ENCODE data around the gene MINK1. TPM values are rescaled to one million over a fixed set of nuclear protein-coding genes. Genes with fewer than 3 reads are reported as not detected.
A peak's percentile ranks its signal among the peaks of the same experiment; 100 is the strongest.

The MINK1 gene
- total and polyA plus RNA-seq, 2 donors: 10.2 to 83.8 TPM

DNA sequence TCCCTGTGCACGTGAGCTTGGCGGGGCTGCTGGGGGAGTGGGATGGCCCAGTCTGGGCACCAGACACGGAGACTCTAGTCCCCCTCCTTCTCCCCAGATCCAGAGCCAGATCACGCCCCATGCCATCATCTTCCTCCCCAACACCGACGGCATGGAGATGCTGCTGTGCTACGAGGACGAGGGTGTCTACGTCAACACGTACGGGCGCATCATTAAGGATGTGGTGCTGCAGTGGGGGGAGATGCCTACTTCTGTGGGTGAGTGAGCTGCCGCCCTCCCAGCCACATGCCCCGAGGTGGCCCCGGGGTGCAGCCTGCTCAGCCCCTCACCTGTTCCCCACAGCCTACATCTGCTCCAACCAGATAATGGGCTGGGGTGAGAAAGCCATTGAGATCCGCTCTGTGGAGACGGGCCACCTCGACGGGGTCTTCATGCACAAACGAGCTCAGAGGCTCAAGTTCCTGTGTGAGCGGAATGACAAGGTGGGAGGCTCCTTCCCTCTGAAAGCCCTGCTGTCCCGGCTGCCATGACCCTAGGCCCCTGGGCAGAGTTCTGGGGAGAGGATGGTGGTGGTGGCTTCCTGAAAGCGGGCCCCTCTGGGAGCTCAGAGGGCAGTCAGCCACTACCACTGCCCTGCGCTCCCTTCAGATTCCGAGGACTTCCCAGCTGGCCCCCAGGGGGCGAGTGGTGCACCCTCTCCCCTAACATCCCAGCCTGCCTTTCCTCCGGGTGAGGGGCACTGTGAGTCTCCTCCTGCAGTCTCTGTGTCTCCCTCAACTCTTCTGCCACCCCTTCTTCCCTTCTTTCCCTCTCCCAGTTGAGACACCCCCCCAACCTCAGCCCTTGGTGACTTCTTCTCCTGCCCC is 63.4 kb downstream of the MINK1 start:
- Histone ChIP-seq H3K4me3 (ENCODE audit: low read length in 2 of 2) (no peak overlapping the region), H3K36me3 (ENCODE audit: control insufficient read depth in 2 of 2, insufficient read depth in 2 of 2, low read length in 1 of 2) (peaks cover 47 to 55% of the 10 kb centered on the region in 2 donors), H3K27me3 (ENCODE audit: control insufficient read depth in 2 of 2, insufficient read depth in 1 of 2, low read length in 1 of 2) (peaks cover 32 to 36% of the 10 kb centered on the region in 2 donors), H3K9me3 (ENCODE audit: control insufficient read depth in 2 of 2, insufficient read depth in 1 of 2, low read length in 1 of 2) (peaks cover 3 to 14% of the 10 kb centered on the region in 2 donors), H3K4me1 (ENCODE audit: control insufficient read depth in 2 of 2, insufficient read depth in 2 of 2, low read length in 2 of 2) (peaks cover 7 to 28% of the 10 kb centered on the region in 2 donors), H3K27ac (ENCODE audit: low read depth in 1 of 2, low read length in 1 of 2) (no peak overlapping the region)
- DNase-seq (ENCODE audit: low read depth in 6 of 9, low spot score in 9 of 9): no peak
- WGBS: 96% methylated on average over 27 of the region's 27 CpGs

- WGBS: 98% methylated on average over 10 of the region's 10 CpGs
- H3K27me3 ChIP-seq (ENCODE audit: control insufficient read depth in 2 of 2, insufficient read depth in 1 of 2, low read length in 1 of 2): peaks cover 37 to 43% of the 10 kb centered on the region in 2 donors
- H3K9me3 ChIP-seq (ENCODE audit: control insufficient read depth in 2 of 2, insufficient read depth in 1 of 2, low read length in 1 of 2): peaks cover 3 to 19% of the 10 kb centered on the region in 2 donors
- peaks cover 41 to 48% of the 10 kb centered on the region in 2 donors for H3K36me3 ChIP-seq (ENCODE audit: control insufficient read depth in 2 of 2, insufficient read depth in 2 of 2, low read length in 1 of 2)
- peaks cover 7 to 34% of the 10 kb centered on the region in 2 donors for H3K4me1 ChIP-seq (ENCODE audit: control insufficient read depth in 2 of 2, insufficient read depth in 2 of 2, low read length in 2 of 2)
- H3K4me3 ChIP-seq (ENCODE audit: low read length in 2 of 2): no peak overlapping the region
- no peak overlapping the region for H3K27ac ChIP-seq (ENCODE audit: low read depth in 1 of 2, low read length in 1 of 2)
- DNase-seq (ENCODE audit: low read depth in 6 of 9, low spot score in 9 of 9): no peak
Observed at GRCh38 chr17:4897198-4897687, 64.1 kb downstream of the MINK1 start.

- H3K4me1 ChIP-seq (ENCODE audit: control insufficient read depth in 2 of 2, insufficient read depth in 2 of 2, low read length in 2 of 2): peaks cover 7 to 39% of the 10 kb centered on the region in 2 donors
- WGBS: 97% methylated on average over 5 of the region's 5 CpGs
Observed at GRCh38 chr17:4897785-4898184, 64.6 kb downstream of the MINK1 start.

GRCh38 chr17:4898351-4898750 is 65.2 kb downstream of the MINK1 start:
- no peak for DNase-seq (ENCODE audit: low read depth in 6 of 9, low spot score in 9 of 9)
- H3K27ac ChIP-seq (ENCODE audit: low read depth in 1 of 2, low read length in 1 of 2): no peak overlapping the region
- H3K4me3 ChIP-seq (ENCODE audit: low read length in 2 of 2): no peak overlapping the region
- WGBS: 97% methylated on average over 8 of the region's 8 CpGs
- H3K4me1 ChIP-seq (ENCODE audit: control insufficient read depth in 2 of 2, insufficient read depth in 2 of 2, low read length in 2 of 2): peaks cover 11 to 45% of the 10 kb centered on the region in 2 donors
- H3K9me3 ChIP-seq (ENCODE audit: control insufficient read depth in 2 of 2, insufficient read depth in 1 of 2, low read length in 1 of 2): peaks cover 3 to 19% of the 10 kb centered on the region in 2 donors
- H3K27me3 ChIP-seq (ENCODE audit: control insufficient read depth in 2 of 2, insufficient read depth in 1 of 2, low read length in 1 of 2): peaks cover 37 to 54% of the 10 kb centered on the region in 2 donors
- peaks cover 31 to 38% of the 10 kb centered on the region in 2 donors for H3K36me3 ChIP-seq (ENCODE audit: control insufficient read depth in 2 of 2, insufficient read depth in 2 of 2, low read length in 1 of 2)

More at GRCh38 chr17:4897785-4898184, 64.6 kb downstream of the MINK1 start:
- no peak for DNase-seq (ENCODE audit: low read depth in 6 of 9, low spot score in 9 of 9)
- Histone ChIP-seq H3K4me3 (ENCODE audit: low read length in 2 of 2) (no peak overlapping the region), H3K27ac (ENCODE audit: low read depth in 1 of 2, low read length in 1 of 2) (no peak overlapping the region), H3K27me3 (ENCODE audit: control insufficient read depth in 2 of 2, insufficient read depth in 1 of 2, low read length in 1 of 2) (peaks cover 37 to 49% of the 10 kb centered on the region in 2 donors), H3K9me3 (ENCODE audit: control insufficient read depth in 2 of 2, insufficient read depth in 1 of 2, low read length in 1 of 2) (peaks cover 3 to 19% of the 10 kb centered on the region in 2 donors), H3K36me3 (ENCODE audit: control insufficient read depth in 2 of 2, insufficient read depth in 2 of 2, low read length in 1 of 2) (peaks cover 36 to 43% of the 10 kb centered on the region in 2 donors)

DNA sequence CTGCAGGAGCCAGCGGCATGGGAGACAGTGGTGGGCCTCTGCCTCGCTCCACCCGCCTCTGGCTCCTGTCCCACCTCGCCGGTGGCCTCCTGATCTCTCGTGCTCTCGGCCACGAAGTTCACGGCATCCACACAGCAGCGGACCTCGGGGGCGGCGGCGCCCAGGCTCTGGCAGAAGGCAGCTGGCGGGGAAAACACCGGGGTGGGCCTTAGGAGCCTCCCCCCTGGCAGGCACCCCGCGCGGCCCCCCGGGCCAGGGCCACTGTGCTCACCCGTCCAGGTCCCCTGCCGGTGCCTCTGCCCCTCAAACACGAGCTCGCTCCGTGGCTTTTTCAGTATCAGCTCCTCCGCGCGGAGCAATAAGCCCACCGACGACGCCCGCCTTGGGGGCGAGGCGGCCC is 65.8 kb downstream of the MINK1 start:
- peaks cover 3 to 19% of the 10 kb centered on the region in 2 donors for H3K9me3 ChIP-seq (ENCODE audit: control insufficient read depth in 2 of 2, insufficient read depth in 1 of 2, low read length in 1 of 2)
- peaks cover 11 to 47% of the 10 kb centered on the region in 2 donors for H3K4me1 ChIP-seq (ENCODE audit: control insufficient read depth in 2 of 2, insufficient read depth in 2 of 2, low read length in 2 of 2)
- H3K27ac ChIP-seq (ENCODE audit: low read depth in 1 of 2, low read length in 1 of 2): no peak overlapping the region
- H3K4me3 ChIP-seq (ENCODE audit: low read length in 2 of 2): peak overlapping the region in 1 of 2 donors; percentile 61
- DNase-seq (ENCODE audit: low read depth in 6 of 9, low spot score in 9 of 9): no peak
- peaks cover 26 to 32% of the 10 kb centered on the region in 2 donors for H3K36me3 ChIP-seq (ENCODE audit: control insufficient read depth in 2 of 2, insufficient read depth in 2 of 2, low read length in 1 of 2)
- H3K27me3 ChIP-seq (ENCODE audit: control insufficient read depth in 2 of 2, insufficient read depth in 1 of 2, low read length in 1 of 2): peaks cover 37 to 56% of the 10 kb centered on the region in 2 donors
- 31% methylated on average over 34 of the region's 34 CpGs for WGBS

- peaks cover 19 to 26% of the 10 kb centered on the region in 2 donors for H3K36me3 ChIP-seq (ENCODE audit: control insufficient read depth in 2 of 2, insufficient read depth in 2 of 2, low read length in 1 of 2)
- H3K4me1 ChIP-seq (ENCODE audit: control insufficient read depth in 2 of 2, insufficient read depth in 2 of 2, low read length in 2 of 2): peaks cover 11 to 47% of the 10 kb centered on the region in 2 donors
- peak in 8 of 9 donors; percentile 48 to 83 (median 66) for DNase-seq (ENCODE audit: low read depth in 6 of 9, low spot score in 9 of 9)
- WGBS: 14% methylated on average over 60 of the region's 60 CpGs
- no peak within 1 kb of the TSS for H3K27ac ChIP-seq (ENCODE audit: low read depth in 1 of 2, low read length in 1 of 2)
- H3K9me3 ChIP-seq (ENCODE audit: control insufficient read depth in 2 of 2, insufficient read depth in 1 of 2, low read length in 1 of 2): peaks cover 3 to 19% of the 10 kb centered on the region in 2 donors
- H3K27me3 ChIP-seq (ENCODE audit: control insufficient read depth in 2 of 2, insufficient read depth in 1 of 2, low read length in 1 of 2): peaks cover 38 to 56% of the 10 kb centered on the region in 2 donors
- peak within 1 kb of the TSS; percentile 37 to 61 for H3K4me3 ChIP-seq (ENCODE audit: low read length in 2 of 2)
Observed at GRCh38 chr17:4899341-4900230, 66.4 kb downstream of the MINK1 start, which contains the start of gene C17orf107. TSS of gene C17orf107 (plus strand) at chr17:4899536. CDS start at chr17:4899763, 227 bp downstream.

DNA sequence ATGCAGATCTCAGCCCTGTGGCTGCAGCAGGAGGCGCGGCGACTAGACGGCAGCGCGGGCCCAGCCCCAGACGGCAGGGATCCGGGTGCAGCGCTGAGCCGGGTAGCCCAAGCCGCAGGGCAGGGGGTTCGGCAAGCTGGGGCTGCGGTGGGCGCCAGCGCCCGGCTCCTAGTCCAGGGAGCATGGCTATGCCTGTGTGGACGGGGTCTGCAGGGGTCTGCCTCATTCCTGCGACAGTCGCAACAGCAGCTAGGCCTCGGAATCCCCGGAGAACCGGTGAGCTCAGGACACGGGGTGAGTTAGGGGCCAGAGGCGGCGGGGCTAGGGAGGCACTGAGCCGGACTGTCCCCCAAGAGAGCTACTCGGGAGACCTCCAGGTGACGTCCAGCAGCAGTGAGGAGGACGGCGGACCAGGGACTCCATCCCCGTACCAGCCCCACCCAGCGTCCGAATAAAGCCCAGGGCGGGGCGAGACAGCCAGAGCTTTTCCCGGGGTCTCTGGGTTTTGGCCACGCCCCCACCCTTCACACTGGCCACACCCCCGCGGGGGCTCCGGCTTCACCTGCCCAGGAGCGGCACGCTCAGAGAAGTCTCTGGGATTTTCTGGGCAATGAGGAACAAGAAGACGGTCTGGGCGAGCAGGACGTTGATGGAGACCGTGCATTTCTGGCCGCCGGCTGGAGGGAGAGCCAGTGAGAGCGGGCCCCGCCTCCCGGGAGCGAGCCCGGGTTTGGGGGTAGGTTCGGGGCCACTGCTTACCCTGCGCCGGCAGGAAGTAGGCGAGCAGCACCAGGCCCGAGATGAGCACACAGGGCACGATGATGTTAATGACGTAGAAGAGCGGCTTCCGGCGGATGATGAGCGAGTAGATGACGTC is 67.3 kb downstream of the MINK1 start:
- peaks cover 40 to 56% of the 10 kb centered on the region in 2 donors for H3K27me3 ChIP-seq (ENCODE audit: control insufficient read depth in 2 of 2, insufficient read depth in 1 of 2, low read length in 1 of 2)
- H3K4me1 ChIP-seq (ENCODE audit: control insufficient read depth in 2 of 2, insufficient read depth in 2 of 2, low read length in 2 of 2): peaks cover 11 to 47% of the 10 kb centered on the region in 2 donors
- peaks cover 3 to 19% of the 10 kb centered on the region in 2 donors for H3K9me3 ChIP-seq (ENCODE audit: control insufficient read depth in 2 of 2, insufficient read depth in 1 of 2, low read length in 1 of 2)
- 13% methylated on average over 65 of the region's 65 CpGs for WGBS
- peak overlapping the region; percentile 16 to 29 for H3K4me3 ChIP-seq (ENCODE audit: low read length in 2 of 2)
- peaks cover 10 to 18% of the 10 kb centered on the region in 2 donors for H3K36me3 ChIP-seq (ENCODE audit: control insufficient read depth in 2 of 2, insufficient read depth in 2 of 2, low read length in 1 of 2)
- peak in 2 of 9 donors; percentile 60 to 68 for DNase-seq (ENCODE audit: low read depth in 6 of 9, low spot score in 9 of 9)
- no peak overlapping the region for H3K27ac ChIP-seq (ENCODE audit: low read depth in 1 of 2, low read length in 1 of 2)

DNA sequence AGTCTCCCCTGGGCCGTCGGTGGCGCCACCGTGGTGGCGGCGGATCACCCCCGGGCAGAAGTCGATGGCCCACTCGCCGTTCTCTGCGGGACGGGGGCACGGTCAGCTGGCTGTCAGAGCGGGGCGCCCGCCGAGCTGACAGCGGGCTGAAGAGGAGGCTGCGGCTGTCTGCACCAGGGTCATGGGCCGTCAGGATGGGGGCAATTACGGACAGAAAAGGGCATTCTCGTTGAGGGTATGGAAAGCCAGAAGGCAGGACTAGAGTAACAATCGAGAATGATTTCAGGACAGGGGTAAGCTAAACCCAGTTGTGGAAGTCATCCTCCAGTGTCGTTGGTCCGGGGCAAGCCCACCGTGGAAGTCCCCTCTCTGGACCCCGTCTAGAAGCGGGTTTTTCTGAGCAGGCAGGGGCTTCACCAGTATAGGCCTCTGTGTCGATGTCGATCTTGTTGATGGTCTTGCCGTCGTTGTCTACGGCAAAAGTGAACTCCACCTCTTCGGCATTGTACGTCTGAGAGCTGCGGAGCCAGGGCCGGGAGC is 68.0 kb downstream of the MINK1 start:
- H3K4me3 ChIP-seq (ENCODE audit: low read length in 2 of 2): peak overlapping the region; percentile 16 to 29
- 39% methylated on average over 37 of the region's 37 CpGs for WGBS

More for the DNA sequence above, 68.0 kb downstream of the MINK1 start:
- Histone ChIP-seq H3K27ac (ENCODE audit: low read depth in 1 of 2, low read length in 1 of 2) (peak overlapping the region in 1 of 2 donors; percentile 8), H3K27me3 (ENCODE audit: control insufficient read depth in 2 of 2, insufficient read depth in 1 of 2, low read length in 1 of 2) (peaks cover 40 to 59% of the 10 kb centered on the region in 2 donors), H3K36me3 (ENCODE audit: control insufficient read depth in 2 of 2, insufficient read depth in 2 of 2, low read length in 1 of 2) (peaks cover 6 to 11% of the 10 kb centered on the region in 2 donors), H3K4me1 (ENCODE audit: control insufficient read depth in 2 of 2, insufficient read depth in 2 of 2, low read length in 2 of 2) (peaks cover 11 to 47% of the 10 kb centered on the region in 2 donors), H3K9me3 (ENCODE audit: control insufficient read depth in 2 of 2, insufficient read depth in 1 of 2, low read length in 1 of 2) (peaks cover 3 to 19% of the 10 kb centered on the region in 2 donors)
- DNase-seq (ENCODE audit: low read depth in 6 of 9, low spot score in 9 of 9): no peak
